ENCODE data around the gene MYO1E. TPM values are rescaled to one million over a fixed set of nuclear protein-coding genes. Genes with fewer than 3 reads are reported as not detected.

MYO1E gene
- total and polyA plus RNA-seq, 2 of the 8 experiments (the other 6 are each of a cell fraction or from before 2014, with no cell fraction given): 19.6 to 142 TPM

- TF ChIP-seq HDAC2 (IDR thresholded peaks at IDR 0.05; ENCODE audit: borderline replicate concordance in 1 of 2, low read depth in 2 of 2, low read length in 2 of 2) (no peak), MAX (IDR thresholded peaks at IDR 0.05) (no peak)
Measured at GRCh38 chr15:59197454-59197853, 175.2 kb downstream of the MYO1E start (continued).
